Subcutaneous preadipocyte (primary cell): ENCODE measurements around the gene IL17D. TPM values are rescaled to one million over a fixed set of nuclear protein-coding genes. Genes with fewer than 3 reads are reported as not detected.

Source experiments
- total RNA-seq: library from RNA; depleted of rRNA; stranded (reverse); fragments of >200 nt; gene quantifications from 2 replicates; pipeline ENCODE4 v1.2.3, GENCODE V29; 2012

Gene IL17D
- 0.98 and 1.5 TPM in 2 replicates for total RNA-seq

GRCh38 chr13:20702915-20703779, at the start of gene IL17D:
Gene IL17D (plus strand): TSS chr13:20703699. CDS start chr13:20704002, 303 bp downstream.

Other genes starting within 250 kb of the IL17D start
- 26.2 and 28.7 TPM in 2 replicates for gene CRYL1, start 177.8 kb upstream of the IL17D start, total RNA-seq
- gene IFT88, start 136.5 kb upstream of the IL17D start, total RNA-seq, result 14.0 and 16.2 TPM in 2 replicates
- gene EEF1AKMT1, start 70.3 kb downstream of the IL17D start, total RNA-seq, result 9.6 and 9.8 TPM in 2 replicates
- gene XPO4, start 199.0 kb downstream of the IL17D start, total RNA-seq, result 18.7 and 30.1 TPM in 2 replicates